Mucosa of stomach (tissue), 1 donor: ENCODE measurements around the gene VSTM4.

Source experiments
- H3K27me3 ChIP-seq: one replicate; pipeline ENCODE4 v1.7.0; 2013; ENCODE audit warnings: mild to moderate bottlenecking, low read length; ENCODE audit not compliant: control insufficient read depth, insufficient read depth
- H3K36me3 ChIP-seq: one replicate; pipeline ENCODE4 v1.7.0; 2013; ENCODE audit warnings: low read length; ENCODE audit not compliant: control insufficient read depth, insufficient read depth
- H3K4me1 ChIP-seq: one replicate; pipeline ENCODE4 v1.7.0; 2013; ENCODE audit warnings: mild to moderate bottlenecking, low read length; ENCODE audit not compliant: control insufficient read depth, insufficient read depth
- H3K4me3 ChIP-seq: one replicate; pipeline ENCODE4 v1.7.0; 2013; ENCODE audit warnings: low read length
- H3K9ac ChIP-seq: one replicate; pipeline ENCODE4 v1.7.0; 2013; ENCODE audit warnings: mild to moderate bottlenecking, low read length, moderate library complexity
- H3K9me3 ChIP-seq: one replicate; pipeline ENCODE4 v1.7.0; 2013; ENCODE audit warnings: mild to moderate bottlenecking, low read length, moderate library complexity; ENCODE audit not compliant: control insufficient read depth
- donor health status: Pancreatic carcinoma.

VSTM4 gene

DNA sequence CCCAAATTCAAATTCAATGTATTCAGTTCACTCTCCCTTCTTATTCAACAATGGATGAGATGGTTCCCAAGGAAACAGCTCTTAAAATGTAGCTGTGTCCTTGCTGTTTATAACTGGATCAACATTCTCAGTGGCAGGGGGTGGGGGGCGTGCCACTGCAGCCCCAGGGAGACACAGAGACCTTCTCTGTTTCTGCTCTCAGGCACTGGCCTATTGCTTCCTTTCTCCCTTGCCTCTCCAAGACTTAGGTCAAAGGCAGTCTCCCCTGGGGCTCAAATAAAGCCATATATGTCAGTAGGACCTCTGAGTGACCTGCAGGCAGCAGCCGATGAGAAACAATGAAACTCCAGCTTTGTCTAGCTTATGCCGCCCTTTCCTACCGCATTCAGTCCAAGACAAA is 20.7 kb downstream of the VSTM4 start:
- Histone ChIP-seq H3K4me3 (no peak overlapping the region), H3K27me3 (no peaks in the 10 kb centered on the region), H3K36me3 (no peaks in the 10 kb centered on the region), H3K9me3 (no peaks in the 10 kb centered on the region), H3K9ac (no peak overlapping the region), H3K4me1 (no peaks in the 10 kb centered on the region)

DNA sequence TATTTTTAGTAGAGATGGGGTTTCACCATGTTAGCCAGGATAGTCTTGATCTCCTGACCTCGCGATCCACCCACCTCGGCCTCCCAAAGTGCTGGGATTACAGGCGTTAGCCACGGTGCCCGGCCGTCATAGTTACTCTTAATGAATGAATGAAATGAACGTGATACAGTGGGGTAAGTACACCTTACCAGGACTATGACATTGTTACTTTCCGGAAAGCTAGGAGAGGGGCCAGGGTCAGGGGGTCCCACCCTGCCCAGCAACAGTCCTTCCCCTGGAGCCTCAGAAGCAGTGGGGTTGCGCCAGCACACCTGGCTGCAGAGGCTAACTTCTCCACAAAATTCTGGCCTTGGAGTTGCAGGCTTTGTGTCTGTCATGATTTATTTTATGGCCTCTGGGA is 21.4 kb downstream of the VSTM4 start:
- H3K4me1 ChIP-seq = no peaks in the 10 kb centered on the region
- H3K36me3 ChIP-seq = no peaks in the 10 kb centered on the region

DNA sequence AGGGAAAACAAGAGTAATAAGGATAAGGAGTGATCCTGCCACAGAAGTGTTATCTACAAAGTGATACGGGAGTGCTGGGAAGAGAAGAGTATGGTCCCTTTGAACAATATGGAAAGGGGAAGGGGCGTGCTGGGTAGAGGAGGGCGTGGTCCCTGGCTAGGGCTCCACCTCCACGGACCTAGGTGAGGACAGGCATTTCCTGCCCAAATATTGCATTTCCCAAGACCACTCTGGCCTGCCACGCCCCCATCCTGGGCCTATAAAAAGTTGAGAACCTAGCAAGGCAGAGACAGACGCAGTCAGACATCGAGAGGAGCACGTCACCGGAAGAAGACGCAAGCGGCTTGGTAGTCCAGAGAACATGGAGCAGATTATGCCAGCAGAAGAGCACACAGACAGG is 22.8 kb downstream of the VSTM4 start:
- Histone ChIP-seq H3K4me1 (no peaks in the 10 kb centered on the region), H3K27me3 (no peaks in the 10 kb centered on the region), H3K4me3 (no peak overlapping the region), H3K36me3 (no peaks in the 10 kb centered on the region), H3K9me3 (no peaks in the 10 kb centered on the region), H3K9ac (no peak overlapping the region)

More for the DNA sequence above, 21.4 kb downstream of the VSTM4 start:
- H3K4me3 ChIP-seq = no peak overlapping the region
- H3K9me3 ChIP-seq = no peaks in the 10 kb centered on the region
- H3K27me3 ChIP-seq = no peaks in the 10 kb centered on the region
- no peak overlapping the region for H3K9ac ChIP-seq

DNA sequence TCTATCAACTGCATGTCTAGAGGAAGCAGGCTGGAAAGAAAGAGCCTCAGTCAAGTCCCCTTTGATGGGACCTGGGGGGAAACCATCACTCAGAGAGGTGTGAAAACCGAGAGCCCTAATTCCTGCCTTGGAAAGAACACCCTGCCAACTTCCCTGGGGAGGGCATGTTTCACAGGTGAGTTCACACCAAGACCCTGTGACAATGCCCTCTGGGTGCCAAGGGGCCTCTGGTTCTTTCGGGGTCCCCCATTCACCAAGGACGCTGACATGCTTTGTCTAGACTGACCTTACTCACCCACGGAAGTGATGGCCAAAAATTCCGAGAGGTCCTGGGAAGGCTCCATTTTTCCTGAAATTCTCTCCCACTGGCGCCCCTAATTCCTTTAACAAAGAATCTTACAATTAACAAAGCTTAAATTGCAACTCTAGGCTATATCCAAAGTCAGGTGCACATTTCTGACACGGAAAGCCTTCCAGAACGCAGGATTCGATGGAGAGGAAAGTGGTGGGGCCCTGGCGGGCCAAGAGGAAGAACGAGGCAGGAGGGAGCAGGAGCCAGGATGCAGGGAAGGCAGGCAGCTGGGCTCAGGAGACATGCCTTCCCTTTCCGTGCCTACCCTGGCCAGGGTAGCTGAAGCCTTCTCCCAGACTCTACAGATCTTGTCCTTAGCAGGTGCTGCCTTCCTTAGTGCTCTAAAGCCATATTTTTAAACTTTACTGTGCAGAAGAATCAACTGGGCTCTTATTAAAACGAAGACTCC is 23.7 kb downstream of the VSTM4 start:
- Histone ChIP-seq H3K4me1 (no peaks in the 10 kb centered on the region), H3K9me3 (no peaks in the 10 kb centered on the region)

DNA sequence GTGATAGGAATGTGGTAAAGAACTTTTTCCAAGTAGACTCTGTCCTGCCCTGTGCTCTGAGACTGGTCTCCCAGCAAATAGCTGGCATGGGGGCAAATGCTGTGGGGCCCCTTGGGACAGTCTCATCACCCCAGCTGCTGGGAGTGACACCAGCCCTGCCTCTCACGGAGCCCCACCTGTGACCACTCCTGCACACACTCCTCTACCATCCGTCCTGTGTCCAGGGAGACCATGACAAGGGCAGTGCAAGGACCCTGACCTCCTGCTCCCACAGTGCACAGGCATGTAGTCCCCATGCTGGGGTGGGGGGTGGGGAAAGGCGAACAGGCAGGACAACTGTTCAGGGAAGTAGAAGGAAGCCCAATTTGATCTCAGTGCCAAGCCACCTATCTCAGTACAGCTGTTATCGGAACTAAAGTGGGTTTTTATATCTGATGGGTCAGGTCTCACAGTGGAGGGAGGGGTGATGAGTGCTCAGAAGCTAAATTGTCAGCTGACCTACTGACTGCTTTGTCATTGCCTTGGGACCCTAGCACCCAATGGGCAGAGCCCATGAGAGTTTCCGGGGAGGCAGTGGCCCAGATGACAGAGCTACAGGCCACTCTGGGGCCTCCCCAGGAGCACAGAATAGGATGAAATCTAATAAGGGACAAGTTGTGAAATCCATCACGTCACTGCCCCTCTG is 24.5 kb downstream of the VSTM4 start:
- no peaks in the 10 kb centered on the region for H3K36me3 ChIP-seq
- no peaks in the 10 kb centered on the region for H3K27me3 ChIP-seq
- H3K4me1 ChIP-seq = no peaks in the 10 kb centered on the region
- no peak overlapping the region for H3K9ac ChIP-seq
- no peaks in the 10 kb centered on the region for H3K9me3 ChIP-seq
- H3K4me3 ChIP-seq = no peak overlapping the region

More for the DNA sequence above, 23.7 kb downstream of the VSTM4 start:
- Histone ChIP-seq H3K9ac (no peak overlapping the region), H3K36me3 (no peaks in the 10 kb centered on the region), H3K4me3 (no peak overlapping the region), H3K27me3 (no peaks in the 10 kb centered on the region)

DNA sequence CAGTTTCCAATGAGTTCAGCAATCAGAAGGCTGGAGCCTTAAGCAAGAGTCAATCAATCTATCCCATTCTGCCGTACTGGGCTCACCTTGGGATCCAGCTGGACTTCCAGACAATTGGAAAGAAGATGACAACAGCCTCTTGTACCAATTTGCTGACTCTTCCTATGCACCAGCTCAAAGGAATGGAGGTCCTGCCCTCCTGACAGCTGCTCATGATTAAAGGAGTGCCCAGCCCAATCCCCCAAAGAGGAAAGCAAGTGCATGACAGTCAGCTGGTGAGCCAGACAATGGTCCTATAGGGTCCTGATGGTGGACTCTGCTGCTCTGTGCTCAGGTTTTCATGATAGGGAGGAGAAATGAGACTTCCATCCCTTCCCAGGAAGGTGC is 25.1 kb downstream of the VSTM4 start:
- no peaks in the 10 kb centered on the region for H3K4me1 ChIP-seq
- H3K27me3 ChIP-seq = no peaks in the 10 kb centered on the region
- H3K9ac ChIP-seq = no peak overlapping the region
- H3K4me3 ChIP-seq = no peak overlapping the region
- no peaks in the 10 kb centered on the region for H3K36me3 ChIP-seq
- H3K9me3 ChIP-seq = no peaks in the 10 kb centered on the region

DNA sequence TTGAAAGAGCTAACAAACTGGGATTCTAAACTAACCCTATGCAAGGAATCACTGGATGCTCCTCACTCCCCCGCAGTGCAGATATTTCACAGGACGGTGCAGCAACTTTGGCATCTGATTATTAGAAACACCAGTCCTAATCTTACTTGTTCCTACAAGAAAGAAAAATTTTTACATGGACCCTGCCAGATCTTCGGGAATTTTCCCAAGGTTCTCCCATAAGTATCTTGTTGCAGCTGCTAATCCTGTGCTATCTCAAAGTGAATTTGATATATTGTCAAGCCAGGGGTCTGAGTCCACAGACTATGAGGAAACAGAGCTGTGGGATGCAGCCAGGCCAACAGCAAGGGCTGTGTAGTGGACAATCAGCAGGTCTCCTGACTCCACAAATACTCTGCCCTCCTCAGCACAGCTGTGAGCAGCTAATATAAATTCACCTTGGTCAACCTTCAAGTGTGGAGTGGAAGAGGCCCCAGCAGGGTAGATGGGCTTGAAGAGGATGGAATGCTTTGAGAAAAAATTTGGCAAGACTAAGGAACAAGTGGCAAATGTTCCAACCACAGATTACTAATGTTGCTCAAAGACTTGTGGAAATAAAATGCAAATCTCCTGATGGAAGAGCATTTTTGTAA is 25.6 kb downstream of the VSTM4 start:
- no peaks in the 10 kb centered on the region for H3K27me3 ChIP-seq
- no peaks in the 10 kb centered on the region for H3K36me3 ChIP-seq
- H3K4me1 ChIP-seq = no peaks in the 10 kb centered on the region
- no peak overlapping the region for H3K9ac ChIP-seq
- no peak overlapping the region for H3K4me3 ChIP-seq
- no peaks in the 10 kb centered on the region for H3K9me3 ChIP-seq

DNA sequence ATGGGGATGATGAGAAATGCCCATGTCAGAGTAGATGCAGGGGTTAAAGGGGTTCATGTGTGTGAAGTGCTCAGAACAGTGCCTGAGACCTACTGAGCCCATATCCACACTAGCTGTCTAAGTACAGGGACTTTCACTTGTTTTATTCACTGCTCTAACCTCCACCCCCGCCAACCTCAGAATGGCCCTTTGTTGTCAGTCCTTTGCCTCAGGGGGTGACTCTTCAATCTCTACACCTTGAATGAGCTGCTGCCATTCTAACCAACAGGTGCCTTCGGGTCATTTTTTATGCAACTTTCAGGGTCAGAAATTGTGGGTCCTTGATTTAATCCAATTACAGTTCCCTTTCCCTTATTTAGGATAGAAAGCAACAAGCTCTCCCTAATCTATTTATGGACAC is 26.2 kb downstream of the VSTM4 start:
- no peaks in the 10 kb centered on the region for H3K36me3 ChIP-seq
- no peak overlapping the region for H3K4me3 ChIP-seq
- no peak overlapping the region for H3K9ac ChIP-seq
- H3K4me1 ChIP-seq = no peaks in the 10 kb centered on the region
- H3K27me3 ChIP-seq = no peaks in the 10 kb centered on the region
- no peaks in the 10 kb centered on the region for H3K9me3 ChIP-seq

DNA sequence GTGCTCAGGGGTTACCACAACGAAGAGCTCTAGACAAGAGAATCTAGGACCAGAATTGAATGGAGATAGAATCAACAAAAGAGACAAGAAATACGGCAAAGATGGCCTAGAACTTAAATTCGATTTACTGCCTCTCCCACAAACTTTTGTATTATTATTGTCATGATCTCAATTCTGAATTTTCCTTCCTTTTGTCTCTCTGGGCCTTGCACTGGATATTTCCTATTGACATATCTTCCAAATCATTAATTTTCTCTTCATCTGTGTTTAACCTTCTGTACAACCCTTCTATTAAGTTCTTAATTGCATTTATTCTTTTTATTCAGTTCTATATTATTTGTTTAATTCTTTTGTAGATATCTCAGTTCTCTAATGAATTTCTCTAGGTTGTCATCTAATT is 28.4 kb downstream of the VSTM4 start:
- Histone ChIP-seq H3K4me3 (no peak overlapping the region), H3K9me3 (no peaks in the 10 kb centered on the region), H3K9ac (no peak overlapping the region), H3K27me3 (no peaks in the 10 kb centered on the region), H3K4me1 (no peaks in the 10 kb centered on the region), H3K36me3 (no peaks in the 10 kb centered on the region)

DNA sequence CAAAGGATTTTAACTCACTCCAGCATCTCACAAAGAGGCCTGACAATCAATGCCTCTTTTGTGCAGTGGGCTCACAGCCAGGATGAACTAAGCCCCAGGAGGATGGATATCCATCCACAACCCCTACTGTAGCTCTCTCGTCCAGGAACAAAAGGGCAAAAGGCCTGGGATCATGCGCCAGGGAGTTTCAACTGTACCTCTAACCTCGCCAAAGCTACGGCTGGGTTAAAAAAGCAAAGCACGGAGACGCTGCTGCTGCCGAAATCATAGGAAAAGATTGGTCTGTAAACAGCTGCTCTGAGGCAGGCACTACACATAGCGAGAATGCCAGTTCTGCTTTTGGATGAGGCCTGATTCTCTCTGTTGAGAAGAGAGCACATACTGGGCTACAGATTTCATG is 32.1 kb downstream of the VSTM4 start:
- no peaks in the 10 kb centered on the region for H3K36me3 ChIP-seq
- no peaks in the 10 kb centered on the region for H3K9me3 ChIP-seq
- no peaks in the 10 kb centered on the region for H3K27me3 ChIP-seq
- no peaks in the 10 kb centered on the region for H3K4me1 ChIP-seq
- no peak overlapping the region for H3K9ac ChIP-seq
- H3K4me3 ChIP-seq = no peak overlapping the region

DNA sequence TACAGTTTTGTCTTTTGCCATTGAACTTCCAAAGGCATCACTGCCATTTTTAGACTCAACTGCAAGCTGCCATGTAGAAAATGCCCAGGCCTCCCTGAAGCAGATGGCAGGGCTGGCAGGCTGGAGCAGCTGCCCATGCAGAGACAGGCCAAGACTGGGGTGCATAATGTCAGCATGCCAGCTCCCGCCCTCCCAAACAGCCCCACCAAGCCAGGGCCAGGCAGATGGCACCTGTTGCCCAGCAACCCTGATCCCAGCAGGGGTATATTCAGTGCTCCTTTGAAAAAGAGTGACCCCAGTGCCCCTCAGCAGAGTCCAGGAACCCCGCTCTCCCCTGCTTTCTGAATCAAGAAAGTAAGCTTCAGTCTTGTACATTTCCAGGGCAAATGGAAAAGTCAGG is 32.6 kb downstream of the VSTM4 start:
- H3K9me3 ChIP-seq = no peaks in the 10 kb centered on the region
- H3K36me3 ChIP-seq = no peaks in the 10 kb centered on the region
- H3K4me1 ChIP-seq = no peaks in the 10 kb centered on the region
- no peak overlapping the region for H3K9ac ChIP-seq
- H3K27me3 ChIP-seq = no peaks in the 10 kb centered on the region
- H3K4me3 ChIP-seq = no peak overlapping the region

DNA sequence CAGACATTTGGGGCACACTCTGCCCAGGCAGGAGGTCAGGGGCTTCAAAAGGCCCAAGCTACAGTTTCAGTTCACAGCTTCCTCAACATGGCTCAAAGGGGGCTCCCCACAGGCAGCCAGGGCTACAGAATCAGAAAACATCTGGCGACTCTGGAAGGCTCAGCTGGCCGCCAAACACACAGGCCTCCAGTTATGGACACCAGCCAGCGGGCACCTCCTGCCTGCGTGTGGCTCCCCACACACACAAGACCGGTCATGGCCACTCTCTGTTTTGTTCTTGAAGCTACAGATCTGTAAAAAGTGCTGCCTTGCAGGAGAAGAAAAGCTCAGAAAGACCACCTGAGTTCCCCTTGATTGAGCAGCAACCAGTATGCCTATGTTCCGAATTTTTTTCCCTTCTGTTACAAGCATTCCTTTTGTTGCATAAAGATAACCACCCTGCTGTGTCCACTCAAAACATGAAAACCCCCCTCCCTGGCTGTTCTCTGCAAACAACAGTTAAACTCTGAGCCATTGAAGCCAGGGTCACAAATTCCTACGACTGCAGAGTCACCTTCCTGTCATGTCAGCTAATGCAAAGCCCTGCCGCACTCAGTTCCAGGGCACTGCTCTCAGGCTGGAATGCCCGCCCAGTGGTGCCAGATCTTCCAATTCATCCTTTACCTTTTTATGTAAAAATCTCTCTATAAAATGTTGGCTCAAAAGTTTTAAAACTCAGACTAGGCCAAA is 33.6 kb downstream of the VSTM4 start:
- no peaks in the 10 kb centered on the region for H3K36me3 ChIP-seq
- H3K4me1 ChIP-seq = no peaks in the 10 kb centered on the region
- H3K4me3 ChIP-seq = no peak overlapping the region
- H3K9me3 ChIP-seq = no peaks in the 10 kb centered on the region
- H3K9ac ChIP-seq = no peak overlapping the region
- no peaks in the 10 kb centered on the region for H3K27me3 ChIP-seq
